ENCODE measurements around the gene FAM110C. TPM values are rescaled to one million over a fixed set of nuclear protein-coding genes. Genes with fewer than 3 reads are reported as not detected.

The FAM110C gene
- total RNA-seq, 4 donors from 2014 or later, result 0.39 to 0.84 (median 0.66) TPM; not detected in 1

GRCh38 chr2:11248-11941 is 34.9 kb downstream of the FAM110C start:
- H3K4me3 ChIP-seq, result no peak overlapping the region
- H3K27me3 ChIP-seq, result no peaks in the 10 kb centered on the region
- 60 to 64% methylated on average over 41 to 54 of the region's 54 CpGs for WGBS, 2 donors
- H3K4me1 ChIP-seq, result no peaks in the 10 kb centered on the region
- peak in 1 of 2 donors; percentile 27 for DNase-seq (ENCODE audit: low spot score in 2 of 2)
- no peaks in the 10 kb centered on the region for H3K36me3 ChIP-seq
- TF ChIP-seq, protein P1, sequence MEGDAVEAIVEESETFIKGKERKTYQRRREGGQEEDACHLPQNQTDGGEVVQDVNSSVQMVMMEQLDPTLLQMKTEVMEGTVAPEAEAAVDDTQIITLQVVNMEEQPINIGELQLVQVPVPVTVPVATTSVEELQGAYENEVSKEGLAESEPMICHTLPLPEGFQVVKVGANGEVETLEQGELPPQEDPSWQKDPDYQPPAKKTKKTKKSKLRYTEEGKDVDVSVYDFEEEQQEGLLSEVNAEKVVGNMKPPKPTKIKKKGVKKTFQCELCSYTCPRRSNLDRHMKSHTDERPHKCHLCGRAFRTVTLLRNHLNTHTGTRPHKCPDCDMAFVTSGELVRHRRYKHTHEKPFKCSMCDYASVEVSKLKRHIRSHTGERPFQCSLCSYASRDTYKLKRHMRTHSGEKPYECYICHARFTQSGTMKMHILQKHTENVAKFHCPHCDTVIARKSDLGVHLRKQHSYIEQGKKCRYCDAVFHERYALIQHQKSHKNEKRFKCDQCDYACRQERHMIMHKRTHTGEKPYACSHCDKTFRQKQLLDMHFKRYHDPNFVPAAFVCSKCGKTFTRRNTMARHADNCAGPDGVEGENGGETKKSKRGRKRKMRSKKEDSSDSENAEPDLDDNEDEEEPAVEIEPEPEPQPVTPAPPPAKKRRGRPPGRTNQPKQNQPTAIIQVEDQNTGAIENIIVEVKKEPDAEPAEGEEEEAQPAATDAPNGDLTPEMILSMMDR (IDR thresholded peaks at IDR 0.05), result peak in 4 of 5 experiments; percentile 34 to 56 (median 40)
- TF ChIP-seq EP300 (IDR thresholded peaks at IDR 0.05) (no peak), POLR2A (IDR thresholded peaks at IDR 0.05) (no peak)
- H3K9me3 ChIP-seq, result no peaks in the 10 kb centered on the region
- H3K27ac ChIP-seq, result no peak overlapping the region

DNA sequence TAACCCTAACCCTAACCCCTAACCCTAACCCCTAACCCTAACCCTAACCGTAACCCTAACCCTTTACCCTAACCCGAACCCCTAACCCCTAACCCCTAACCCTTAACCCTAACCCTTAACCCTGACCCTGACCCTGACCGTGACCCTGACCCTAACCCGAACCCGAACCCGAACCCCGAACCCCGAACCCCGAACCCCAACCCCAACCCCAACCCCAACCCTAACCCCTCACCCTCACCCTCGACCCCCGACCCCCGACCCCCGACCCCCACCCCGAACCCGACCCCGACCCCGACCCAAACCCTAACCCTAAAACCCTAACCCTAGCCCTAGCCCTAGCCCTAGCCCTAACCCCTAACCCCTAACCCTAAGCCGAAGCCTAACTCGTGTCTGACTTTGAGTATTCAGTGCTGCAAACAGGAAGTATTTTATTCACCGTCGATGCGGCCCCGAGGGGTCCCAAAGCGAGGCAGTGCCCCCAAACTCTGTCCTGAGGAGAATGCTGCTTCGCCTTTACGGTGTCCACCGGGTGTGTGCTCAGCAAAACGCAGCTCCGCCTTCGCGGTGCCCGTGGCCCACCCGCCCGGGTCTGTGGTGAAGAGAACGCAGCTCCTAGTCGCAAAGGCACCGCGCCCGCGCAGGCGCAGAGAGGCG is 36.0 kb downstream of the FAM110C start:
- H3K4me1 ChIP-seq, result no peaks in the 10 kb centered on the region
- no peak overlapping the region for H3K4me3 ChIP-seq
- TF ChIP-seq, protein P1 (IDR thresholded peaks at IDR 0.05), result no peak
- TF ChIP-seq POLR2A (IDR thresholded peaks at IDR 0.05), result no peak
- TF ChIP-seq EP300 (IDR thresholded peaks at IDR 0.05), result no peak
- no peaks in the 10 kb centered on the region for H3K9me3 ChIP-seq
- WGBS, 2 donors, result 75 to 84% methylated on average over 14 to 39 of the region's 42 CpGs
- no peaks in the 10 kb centered on the region for H3K27me3 ChIP-seq
- H3K27ac ChIP-seq, result no peak overlapping the region
- H3K36me3 ChIP-seq, result no peaks in the 10 kb centered on the region
- no peak for DNase-seq (ENCODE audit: low spot score in 2 of 2)

Other genes with a start within 250 kb of the FAM110C start
- gene SH3YL1, start 217.5 kb upstream of the FAM110C start, total RNA-seq, result 10 to 100 TPM; 22.2 to 36.0 (median 30.0) TPM
- gene ACP1, start 218.4 kb upstream of the FAM110C start, total RNA-seq, result 10 to 100 TPM; 31.2 to 71.2 (median 52.5) TPM
- 10 to 100 TPM; 21.9 to 96.6 (median 46.1) TPM for gene ALKAL2, start 241.6 kb upstream of the FAM110C start, total RNA-seq